Endometrial microvascular endothelial cells (primary cell): ENCODE data around the gene NAGA. TPM values are rescaled to one million over a fixed set of nuclear protein-coding genes. Genes with fewer than 3 reads are reported as not detected.
"Not testable (repeated sequence)": the region's sequence is repeated elsewhere in the genome, so short reads cannot be mapped to it uniquely, and the experiment has no call there.

Experiments used
- in situ Hi-C: cut with HindIII; loops from 2 replicates; pipeline ENCODE4 v1.10.0; 2017; ENCODE audit warnings: low sequenced_read_pairs, low pct_unique_long_range_greater_than_20kb; ENCODE audit errors: inconsistent ontology term
- total RNA-seq: library from RNA; depleted of rRNA; stranded (reverse); fragments of >200 nt; gene quantifications from one replicate; pipeline ENCODE4 v1.2.3, GENCODE V29; 2015; ENCODE audit errors: inconsistent ontology term

Gene NAGA
- total RNA-seq, 1 donor from 2014 or later: 79.9 TPM

DNA sequence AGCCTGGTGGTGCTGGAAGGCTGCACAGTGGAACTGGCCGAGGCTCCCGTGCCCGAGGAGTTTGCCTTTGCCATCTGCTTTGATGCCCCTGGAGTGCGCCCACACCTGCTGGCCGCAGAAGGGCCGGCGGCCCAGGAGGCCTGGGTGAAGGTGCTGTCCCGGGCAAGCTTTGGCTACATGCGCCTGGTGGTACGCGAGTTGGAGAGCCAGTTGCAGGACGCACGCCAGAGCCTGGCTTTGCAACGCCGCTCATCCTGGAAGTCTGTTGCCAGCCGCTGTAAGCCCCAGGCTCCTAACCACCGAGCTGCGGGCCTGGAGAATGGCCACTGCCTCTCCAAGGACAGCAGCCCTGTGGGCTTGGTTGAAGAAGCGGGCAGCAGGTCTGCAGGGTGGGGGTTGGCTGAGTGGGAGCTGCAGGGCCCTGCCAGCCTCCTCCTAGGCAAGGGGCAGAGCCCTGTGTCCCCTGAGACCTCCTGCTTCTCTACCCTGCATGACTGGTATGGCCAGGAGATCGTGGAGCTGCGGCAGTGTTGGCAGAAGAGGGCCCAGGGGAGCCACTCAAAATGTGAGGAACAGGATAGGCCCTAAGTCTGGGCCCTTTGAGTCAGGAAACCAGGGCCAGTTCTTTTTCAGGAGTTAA lies 7.0 kb upstream of the NAGA start:
- in situ Hi-C loops: no loop called here

- in situ Hi-C loops: no loop called here
Observed at GRCh38 chr22:42076764-42077485, 6.3 kb upstream of the NAGA start.

DNA sequence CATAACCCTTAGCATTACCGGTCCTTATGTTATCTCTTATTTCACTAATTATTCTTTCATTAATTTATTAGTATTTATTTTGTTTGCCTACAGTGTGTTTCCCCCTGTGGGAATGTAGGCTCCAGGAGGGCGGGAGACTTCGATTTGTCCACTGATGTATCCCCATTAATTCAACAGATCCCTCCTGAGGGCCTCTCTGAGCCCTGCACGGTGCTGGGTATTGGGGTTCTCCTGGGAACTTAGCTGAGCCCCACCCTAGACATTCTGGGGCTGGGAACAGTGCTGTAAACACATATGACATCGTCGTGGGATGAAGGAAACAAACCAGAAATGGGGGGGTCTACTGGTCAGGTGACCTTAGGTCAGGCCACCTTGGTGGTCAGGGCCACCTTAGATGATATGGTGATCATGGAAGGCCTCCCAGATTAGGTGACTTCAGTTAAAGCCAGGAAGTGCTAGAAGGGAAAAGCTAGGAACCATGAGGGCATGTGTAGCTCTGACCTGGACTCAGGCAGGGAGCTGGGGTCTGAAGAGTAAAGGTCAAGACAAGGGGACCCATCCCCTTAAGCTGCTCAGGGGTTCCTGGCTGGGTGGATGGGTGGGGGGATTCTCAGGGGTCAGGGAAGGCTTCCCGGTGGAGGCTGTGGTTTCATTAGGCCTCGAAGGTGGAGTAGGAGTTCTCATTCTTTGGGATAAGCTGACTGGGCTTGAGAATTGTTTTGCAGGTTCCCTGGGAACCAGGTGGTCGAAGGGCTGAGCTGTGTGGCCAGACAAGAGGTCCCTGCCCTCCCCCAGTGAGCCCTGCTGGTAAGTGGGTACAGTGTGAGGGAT lies 4.4 kb upstream of the NAGA start:
- in situ Hi-C loops: no loop called here

DNA sequence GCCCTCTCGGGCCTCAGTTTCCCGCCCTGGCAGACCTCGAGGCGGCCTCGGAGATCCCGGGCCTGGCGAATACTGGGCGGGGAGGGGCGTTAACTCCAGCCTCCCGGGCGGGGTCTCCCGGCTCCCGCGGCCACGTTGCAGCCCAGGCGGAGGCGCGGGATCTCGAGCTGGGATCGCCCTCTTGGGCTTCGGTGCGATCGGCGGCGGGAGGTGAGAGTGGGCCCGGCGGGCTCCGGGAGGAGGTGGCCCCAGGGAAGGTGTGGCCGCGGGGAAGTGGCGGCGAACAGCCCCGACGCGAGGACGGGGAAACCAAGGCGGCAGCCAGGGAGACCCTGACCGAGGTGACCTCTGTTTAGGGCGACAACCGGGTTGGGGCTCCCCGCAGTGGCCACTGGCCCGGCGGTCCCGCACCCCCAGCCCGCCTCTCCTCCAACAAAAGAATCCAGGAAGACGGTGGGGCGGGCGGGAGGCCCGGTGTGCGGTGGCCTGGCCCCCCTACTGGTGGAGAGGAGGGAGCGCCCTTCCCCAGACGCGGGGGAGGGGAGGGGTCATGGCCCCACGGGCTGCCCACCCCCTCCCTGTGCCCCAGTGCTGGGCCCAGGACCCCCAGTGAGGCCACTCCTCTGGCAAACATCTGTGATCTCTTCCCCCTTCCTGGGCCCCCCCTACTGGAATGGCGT lies 3.7 kb upstream of the NAGA start, which contains the start of gene PHETA2:
Gene PHETA2 (plus strand): TSS at position 117 of the 680 bp plus-strand sequence. CDS start 3,046 bp downstream, outside the sequence.
- in situ Hi-C loops: no loop called here

DNA sequence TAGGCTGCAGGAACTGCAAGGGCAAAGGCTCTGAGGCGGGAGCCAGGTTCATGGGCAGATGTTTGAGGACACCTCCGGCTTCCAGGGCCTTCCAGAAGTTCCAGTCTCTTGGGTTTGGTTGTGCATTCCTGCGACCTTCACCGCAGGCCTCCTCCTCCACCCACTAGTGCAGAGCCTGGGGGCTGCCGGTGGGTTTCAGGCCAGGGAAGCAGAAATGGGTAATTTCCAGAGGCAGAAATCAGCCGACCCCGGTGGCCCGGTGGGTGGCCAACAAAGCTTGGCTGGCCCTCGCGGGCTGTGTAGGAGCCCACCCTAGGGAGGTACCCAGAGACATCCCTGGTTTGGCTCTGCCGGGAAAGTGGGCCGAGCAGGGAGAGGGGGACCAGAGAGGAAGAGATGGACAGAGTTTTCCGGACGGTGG lies 3.0 kb upstream of the NAGA start:
- in situ Hi-C loops: no loop called here

DNA sequence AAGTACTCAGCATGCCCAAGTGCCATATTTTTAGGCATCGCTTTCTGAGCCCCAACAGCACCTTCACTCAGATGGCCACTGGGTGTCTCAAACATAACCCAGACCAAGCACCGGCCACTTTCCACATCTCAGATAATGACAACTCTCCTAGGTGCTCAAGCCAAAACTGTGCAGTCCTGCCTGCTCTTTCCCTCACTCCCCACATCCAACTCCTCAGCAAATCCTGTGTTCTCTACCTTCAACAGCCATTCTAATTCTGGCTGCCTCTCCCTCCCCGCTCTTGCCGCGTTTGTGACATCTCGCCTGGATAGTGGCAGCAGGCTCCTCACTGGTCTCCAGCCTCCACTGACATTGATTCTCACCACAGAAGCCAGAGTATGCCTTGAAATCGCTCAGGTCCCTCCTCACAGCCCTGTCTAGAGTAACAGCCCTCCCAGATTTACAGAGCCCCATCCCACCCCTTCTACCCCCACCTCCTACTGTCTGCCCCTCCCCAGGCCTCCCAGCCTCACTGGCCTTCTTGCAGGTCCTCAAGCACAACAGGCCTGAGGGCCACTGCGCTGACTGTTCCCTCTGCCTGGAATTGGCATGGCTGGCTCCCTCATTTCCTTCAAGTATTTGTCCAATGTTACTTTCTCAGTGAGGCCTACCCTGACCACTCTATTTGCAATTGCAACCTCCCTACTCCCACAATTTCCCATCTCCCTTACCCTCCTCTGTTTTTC lies 2.2 kb upstream of the NAGA start:
- in situ Hi-C loops: no loop called here

GRCh38 chr22:42071508-42071907 lies 896 bp upstream of the NAGA start:
- in situ Hi-C loops: not testable (repeated sequence)

GRCh38 chr22:42069801-42070516 lies 653 bp downstream of the NAGA start:
- in situ Hi-C loops: no loop called here

GRCh38 chr22:42068291-42068690 lies 2.3 kb downstream of the NAGA start:
- in situ Hi-C loops: no loop called here

- in situ Hi-C loops: no loop called here
Observed at GRCh38 chr22:42067671-42068251, 2.9 kb downstream of the NAGA start.

DNA sequence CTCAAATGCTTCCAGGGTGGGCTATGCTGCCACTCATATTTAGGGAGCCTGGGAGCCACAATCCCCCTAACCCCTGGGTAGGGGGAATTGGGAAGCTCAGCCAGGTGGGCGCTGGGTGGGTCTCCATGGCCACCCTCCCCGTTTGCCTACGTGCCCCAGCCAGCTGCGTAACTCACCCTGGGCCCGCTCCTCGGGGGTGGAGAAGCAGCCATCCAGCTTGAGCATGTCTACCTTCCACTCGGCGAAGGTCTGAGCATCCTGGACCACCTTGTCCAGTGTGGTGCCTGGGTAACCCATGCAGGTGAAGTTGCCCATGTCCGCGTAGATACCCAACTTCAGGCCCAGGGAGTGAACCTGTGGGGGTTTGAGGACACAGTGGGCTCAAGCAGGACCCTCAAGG lies 3.7 kb downstream of the NAGA start:
- in situ Hi-C loops: no loop called here

- in situ Hi-C loops: no loop called here
Observed at GRCh38 chr22:42066126-42066761, 4.4 kb downstream of the NAGA start.

DNA sequence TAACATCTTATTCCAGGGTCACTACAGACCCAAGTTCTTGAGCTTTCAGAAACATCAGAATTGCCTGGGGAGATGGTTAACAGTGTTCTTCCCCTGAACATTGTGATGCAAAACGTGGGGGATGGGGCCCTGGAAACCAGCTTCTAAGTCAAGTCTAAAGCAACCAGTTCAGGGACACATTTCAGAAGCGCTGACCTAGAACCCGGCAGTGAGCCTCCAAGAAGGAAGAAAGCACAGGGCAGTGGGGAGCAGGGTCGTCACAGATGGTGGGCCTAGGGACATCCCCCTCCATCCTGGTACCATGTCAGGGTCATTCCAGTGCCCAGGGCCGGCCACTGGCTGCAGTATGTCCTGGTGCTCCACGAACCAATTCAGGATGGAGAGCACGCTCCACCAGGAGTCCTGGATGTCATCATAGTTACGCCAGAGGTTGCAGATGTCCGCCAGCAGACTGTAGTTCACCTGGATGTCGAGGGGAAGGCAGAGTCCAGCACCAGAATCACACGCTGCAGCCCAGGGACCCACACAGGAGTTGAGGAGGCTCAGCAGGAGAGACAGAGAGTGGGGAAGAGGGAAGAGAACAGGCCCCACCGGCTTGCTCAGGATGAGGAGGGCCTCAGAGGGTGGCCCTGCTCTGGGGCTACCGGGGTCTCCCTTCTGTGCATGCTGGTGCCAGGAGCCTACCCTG lies 5.0 kb downstream of the NAGA start:
- in situ Hi-C loops: no loop called here

- in situ Hi-C loops: no loop called here
Observed at GRCh38 chr22:42064629-42065028, 6.0 kb downstream of the NAGA start.

GRCh38 chr22:42062506-42063170 lies 8.0 kb downstream of the NAGA start:
- in situ Hi-C loops: no loop called here

DNA sequence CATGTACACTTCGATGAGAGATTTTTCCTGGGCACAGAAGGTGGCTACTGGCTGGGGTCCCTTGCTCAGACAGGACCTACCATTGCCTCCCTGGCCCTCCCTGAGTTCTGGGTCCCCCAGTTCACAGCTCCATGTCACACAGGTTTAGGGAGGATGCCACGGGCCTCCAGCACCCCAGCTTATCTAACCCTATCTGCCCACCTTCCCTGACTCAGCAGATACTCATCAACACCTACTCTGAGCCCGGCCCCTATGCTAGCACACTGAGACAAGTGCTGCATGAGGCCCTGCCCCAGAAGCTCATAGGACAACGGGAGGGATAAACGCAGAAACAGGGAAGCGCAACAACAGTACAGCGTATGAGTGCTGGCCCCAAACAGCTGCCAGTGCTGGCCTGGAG lies 9.6 kb downstream of the NAGA start:
- in situ Hi-C loops: no loop called here
